HG03060 (cell line): ENCODE measurements around the gene FRMD6.
"Not testable (repeated sequence)": the region's sequence is repeated elsewhere in the genome, so short reads cannot be mapped to it uniquely, and the experiment has no call there.

Source experiments
- ATAC-seq: cut with Tn5 transposase; IDR thresholded peaks from one replicate; pipeline ENCODE4 v1.9.1; 2021; ENCODE audit warnings: low read depth, moderate number of reproducible peaks; ENCODE audit not compliant: unreplicated experiment

Gene FRMD6

DNA sequence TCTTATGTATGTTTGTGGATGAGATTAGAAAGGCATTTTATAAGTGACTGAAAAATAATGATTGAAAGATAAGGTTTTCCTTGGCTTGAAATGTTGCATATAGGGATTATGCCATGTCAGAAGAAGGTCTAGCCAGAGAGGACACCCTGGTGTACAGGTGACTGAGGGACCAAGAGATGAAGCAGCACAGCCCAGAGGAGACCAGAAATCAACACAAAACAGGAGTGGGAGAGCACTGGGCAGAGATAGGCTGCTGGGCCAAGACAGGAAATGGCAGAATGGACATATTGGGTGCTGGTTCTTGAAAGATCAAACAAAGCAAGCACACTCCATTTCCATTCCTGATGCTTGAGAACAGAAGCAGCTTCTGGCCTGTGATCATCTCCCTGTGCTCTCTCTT, 24.4 kb upstream of the FRMD6 start:
- no peak for ATAC-seq

- no peak for ATAC-seq
Observed at GRCh38 chr14:51628238-51628637, 23.5 kb upstream of the FRMD6 start.

DNA sequence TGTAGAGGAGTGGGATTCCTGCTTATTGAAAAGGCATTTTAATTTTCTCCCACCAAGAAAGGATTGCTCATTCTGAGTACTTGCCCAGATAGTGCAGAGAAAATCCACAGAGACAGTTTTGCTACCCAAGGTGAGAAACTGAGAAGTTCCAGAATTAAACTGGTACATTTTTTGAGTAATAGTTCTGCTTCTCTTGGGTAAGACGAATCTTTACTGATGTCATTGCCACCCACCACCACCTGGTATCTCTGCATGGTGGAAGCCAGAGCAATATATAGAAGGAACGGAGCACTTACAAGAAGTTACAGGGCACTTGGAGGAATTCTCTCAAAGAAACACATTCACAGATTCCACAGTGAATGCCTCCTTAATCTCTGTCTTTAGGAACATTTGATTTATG, 20.7 kb upstream of the FRMD6 start:
- ATAC-seq = no peak

GRCh38 chr14:51633298-51633697, 18.4 kb upstream of the FRMD6 start:
- not testable (repeated sequence) for ATAC-seq

- ATAC-seq = no peak
Observed at GRCh38 chr14:51636109-51636508, 15.6 kb upstream of the FRMD6 start.

- no peak for ATAC-seq
Observed at GRCh38 chr14:51638071-51638944, 13.4 kb upstream of the FRMD6 start.

- no peak for ATAC-seq
Observed at GRCh38 chr14:51639668-51640316, 11.9 kb upstream of the FRMD6 start.

DNA sequence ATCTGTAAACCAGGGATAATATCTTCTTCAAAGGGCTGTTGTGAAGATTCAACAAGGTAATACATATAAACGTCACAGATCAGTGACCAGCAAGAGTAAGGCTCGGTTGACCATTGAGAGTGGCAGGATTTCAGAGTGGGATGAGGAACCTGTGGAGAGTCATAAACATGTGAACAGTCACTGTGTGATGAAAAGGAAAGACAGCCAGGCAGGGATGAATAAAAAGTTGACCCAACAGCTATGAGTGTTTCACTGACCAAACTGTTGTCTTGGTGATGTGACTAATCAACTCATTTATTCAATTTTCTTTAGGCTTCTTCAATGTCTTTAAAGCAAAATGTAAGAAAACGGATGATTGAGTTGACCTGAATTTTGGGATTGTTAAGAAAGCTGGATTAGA, 8.6 kb upstream of the FRMD6 start:
- ATAC-seq = no peak

GRCh38 chr14:51644217-51644933, 7.3 kb upstream of the FRMD6 start:
- ATAC-seq = no peak

DNA sequence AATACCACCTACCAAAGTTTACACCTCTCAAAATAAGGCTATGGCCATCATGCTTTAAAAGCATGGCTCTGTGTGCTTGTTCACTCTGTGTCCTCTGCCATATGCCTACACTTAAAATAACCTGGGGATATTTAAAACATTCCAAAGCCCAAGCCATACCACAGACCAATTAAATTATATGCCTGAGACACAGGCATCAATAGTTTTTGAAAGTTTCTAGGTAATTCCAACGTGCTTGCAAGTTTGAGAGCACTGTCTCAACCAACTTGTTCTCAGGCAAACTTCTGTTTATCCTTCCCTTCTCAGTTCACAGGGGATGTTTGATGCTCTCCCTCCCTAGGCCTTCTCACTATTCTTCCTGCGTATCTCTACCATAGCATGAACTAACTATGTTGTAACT, 3.4 kb upstream of the FRMD6 start:
- no peak for ATAC-seq

DNA sequence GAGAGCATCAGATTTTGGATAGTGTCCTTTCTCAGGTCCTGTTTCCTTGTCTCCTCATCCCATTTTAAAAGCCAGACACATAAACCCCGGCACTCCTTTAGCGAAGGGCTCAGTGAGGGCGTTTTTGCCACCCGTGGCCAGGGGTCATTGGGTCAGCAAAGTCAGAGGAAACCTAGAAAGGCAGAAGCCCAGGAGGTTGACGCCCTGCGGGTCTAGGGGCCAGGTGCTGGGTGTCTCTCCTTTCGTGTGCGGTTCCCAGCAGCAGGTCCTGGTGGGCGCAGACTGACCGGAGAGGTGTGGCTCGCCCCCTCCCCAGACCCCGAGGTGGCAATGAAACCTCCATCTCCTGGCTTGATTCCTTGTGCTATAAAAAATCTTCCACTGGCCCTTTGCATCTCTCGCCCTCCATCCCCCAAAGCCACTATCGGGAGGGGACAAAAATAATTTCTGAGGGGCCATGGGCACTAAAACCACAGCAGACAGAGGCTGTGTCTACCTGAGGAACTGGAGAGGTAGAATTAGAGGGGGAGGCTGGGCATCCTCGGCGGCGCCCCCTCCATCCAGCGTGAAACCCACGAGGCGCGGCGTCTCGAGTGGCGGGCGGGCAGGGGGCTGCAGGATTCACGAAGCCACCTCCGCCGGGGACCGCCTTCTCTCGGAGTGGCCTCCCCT, 858 bp upstream of the FRMD6 start:
- no peak for ATAC-seq

- ATAC-seq = no peak
Observed at GRCh38 chr14:51652168-51653078, 713 bp downstream of the FRMD6 start.

DNA sequence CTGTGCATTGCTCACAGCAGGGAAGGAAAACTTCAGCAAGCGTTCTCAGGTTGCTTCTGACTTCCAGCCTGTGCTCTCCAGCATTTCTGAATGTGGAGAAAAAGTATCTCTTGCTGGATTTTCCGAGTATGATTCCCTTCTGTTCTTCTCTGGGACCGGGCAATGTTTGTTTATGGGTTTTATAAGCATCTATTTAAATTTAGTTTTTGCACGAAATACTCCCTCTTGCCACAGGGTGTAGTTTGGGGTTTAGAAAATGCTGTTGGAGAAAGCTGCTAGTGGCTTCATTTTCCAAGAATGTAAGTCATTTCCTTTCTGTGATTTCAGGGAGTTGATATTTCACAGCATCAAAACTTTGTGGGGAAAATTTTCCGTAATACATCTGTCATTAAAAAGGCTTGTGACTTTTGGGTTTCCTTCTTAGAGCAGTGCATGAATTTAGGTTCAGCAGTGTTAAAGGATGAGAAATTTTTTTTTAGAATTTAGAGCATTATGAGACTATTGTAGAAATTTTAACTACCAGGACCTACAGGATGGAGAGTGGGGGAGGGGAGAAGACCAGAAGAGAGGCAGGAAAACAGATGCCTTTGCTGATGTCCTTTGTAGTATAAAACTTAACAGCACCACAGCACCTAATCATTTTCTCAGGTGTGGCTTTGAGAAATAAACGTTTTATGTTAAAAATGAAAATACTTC, 1.5 kb downstream of the FRMD6 start:
- no peak for ATAC-seq

DNA sequence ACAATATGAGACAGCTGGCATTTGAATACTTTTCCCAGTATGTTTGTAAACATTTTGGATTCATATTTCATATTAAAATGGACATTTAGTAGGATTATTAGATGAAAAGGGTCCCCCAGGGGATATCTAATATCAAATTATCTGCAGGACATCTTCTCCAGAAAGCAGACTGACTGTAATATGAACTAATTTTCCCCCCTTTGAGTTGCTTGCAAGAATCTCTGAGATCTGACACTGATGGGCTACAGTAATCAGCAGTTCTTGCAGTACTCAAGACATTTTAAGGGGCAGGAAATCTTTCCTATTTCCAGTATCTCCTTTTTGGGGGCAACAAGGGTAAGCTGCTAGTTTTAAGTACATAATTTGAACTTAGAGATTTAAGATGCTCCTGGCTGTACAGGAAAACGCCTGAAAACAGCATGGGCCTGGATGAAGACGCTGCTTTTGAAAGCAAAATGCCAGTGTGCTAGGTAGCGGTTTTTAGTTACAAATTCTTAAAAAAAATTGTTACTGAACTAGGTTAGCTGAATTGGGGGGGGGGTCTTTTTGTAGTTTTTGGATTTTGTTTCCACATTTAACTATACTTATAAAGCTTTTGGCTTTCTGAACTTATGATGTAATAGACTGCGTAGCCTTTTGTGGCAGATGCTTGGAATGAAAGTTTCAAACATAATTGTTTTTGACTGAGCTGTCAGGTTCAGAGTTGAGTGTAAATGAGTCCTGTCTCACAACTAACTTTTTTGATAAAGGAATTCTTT, 2.2 kb downstream of the FRMD6 start:
- no peak for ATAC-seq

- ATAC-seq = no peak
Observed at GRCh38 chr14:51654533-51654845, 2.8 kb downstream of the FRMD6 start.

- no peak for ATAC-seq
Observed at GRCh38 chr14:51657762-51658161, 6.1 kb downstream of the FRMD6 start.

DNA sequence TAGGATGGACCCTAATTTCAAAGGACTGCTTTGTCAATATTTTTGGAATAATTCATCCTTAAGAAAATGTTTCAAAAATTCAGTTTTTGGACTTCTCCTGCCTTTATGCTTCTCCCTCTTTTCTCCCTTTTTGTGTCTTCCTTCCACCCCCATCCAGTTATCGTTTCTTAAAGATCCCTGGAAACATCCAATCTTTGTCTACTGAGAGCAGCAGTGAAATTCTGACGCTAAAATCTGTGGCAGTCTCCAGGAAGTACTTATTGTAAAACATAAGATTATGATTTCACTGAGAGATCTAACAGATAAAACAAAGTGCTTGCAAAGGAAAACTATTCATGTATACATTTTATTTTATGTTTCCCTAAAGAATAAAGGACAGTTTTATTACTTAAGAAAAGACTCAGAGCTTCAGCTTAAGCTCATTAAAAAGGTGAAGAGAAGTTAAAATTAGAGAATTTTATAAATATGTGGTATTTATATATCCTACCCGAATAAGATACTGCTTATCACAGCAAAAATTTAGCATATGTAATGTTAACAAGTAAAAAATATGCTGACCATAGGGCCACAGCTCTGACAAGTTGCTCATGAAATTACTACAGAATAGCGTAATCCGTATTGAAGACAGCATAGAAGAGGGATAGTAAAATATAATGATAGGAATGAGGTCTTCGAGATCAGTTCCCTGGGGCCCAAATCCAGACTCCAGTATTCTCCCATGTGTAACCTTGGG, 6.9 kb downstream of the FRMD6 start:
- ATAC-seq = no peak

DNA sequence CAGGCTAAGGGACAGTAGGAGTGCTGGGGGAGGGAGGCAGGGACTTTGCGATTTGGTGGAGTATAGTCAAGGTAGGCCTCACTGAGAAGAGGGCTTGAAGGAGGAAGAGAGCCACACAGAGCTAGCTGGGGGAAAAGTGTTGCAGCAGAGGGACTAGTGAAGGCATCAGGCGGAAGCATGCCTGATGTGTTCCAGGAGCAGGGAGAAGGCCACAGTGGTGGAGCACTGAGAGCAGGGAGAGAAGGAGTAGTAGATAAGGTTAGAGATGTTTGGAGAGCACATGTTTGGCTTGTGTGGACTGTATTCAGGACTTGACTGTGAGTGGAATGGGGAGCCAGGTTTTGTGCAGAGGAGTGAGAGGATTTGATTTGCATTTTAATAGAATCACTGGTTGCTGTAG, 9.0 kb downstream of the FRMD6 start:
- ATAC-seq = no peak
